GM19468 (cell line): Measurements from ENCODE around the gene PYY.

Experiments used
- ATAC-seq: cut with Tn5 transposase; IDR thresholded peaks from one replicate; pipeline ENCODE4 v1.9.1; 2021; ENCODE audit warnings: mild to moderate bottlenecking, moderate library complexity, moderate number of reproducible peaks; ENCODE audit not compliant: unreplicated experiment; ENCODE audit errors: extremely low read depth

Gene PYY

GRCh38 chr17:43918026-43918389 lies 35.7 kb downstream of the PYY start:
- ATAC-seq = no peak

GRCh38 chr17:43917348-43918025 lies 36.3 kb downstream of the PYY start:
- no peak for ATAC-seq

GRCh38 chr17:43917016-43917347 lies 36.8 kb downstream of the PYY start:
- no peak for ATAC-seq

- no peak for ATAC-seq
Observed at GRCh38 chr17:43916385-43916784, 37.4 kb downstream of the PYY start.

GRCh38 chr17:43915559-43915958 lies 38.2 kb downstream of the PYY start:
- no peak for ATAC-seq

GRCh38 chr17:43914451-43914850 lies 39.3 kb downstream of the PYY start:
- no peak for ATAC-seq

GRCh38 chr17:43913584-43913983 lies 40.2 kb downstream of the PYY start:
- ATAC-seq = no peak

GRCh38 chr17:43912635-43913304 lies 41.0 kb downstream of the PYY start:
- ATAC-seq = no peak

- no peak for ATAC-seq
Observed at GRCh38 chr17:43911904-43912303, 41.8 kb downstream of the PYY start.

- ATAC-seq = no peak
Observed at GRCh38 chr17:43909537-43910231, 44.1 kb downstream of the PYY start.

GRCh38 chr17:43907998-43908721 lies 45.6 kb downstream of the PYY start:
- no peak for ATAC-seq

- no peak for ATAC-seq
Observed at GRCh38 chr17:43907425-43907981, 46.2 kb downstream of the PYY start, which contains the start of gene MPP2. TSS of gene MPP2 (minus strand) at chr17:43907536. CDS start at chr17:43904460, 3,076 bp downstream.

- ATAC-seq = no peak
Observed at GRCh38 chr17:43906951-43907424, 46.8 kb downstream of the PYY start.

- no peak for ATAC-seq
Observed at GRCh38 chr17:43905985-43906852, 47.5 kb downstream of the PYY start.

- ATAC-seq = no peak
Observed at GRCh38 chr17:43905400-43905984, 48.2 kb downstream of the PYY start.
